GM12878 (cell line): ENCODE results near the gene EFCAB8. TPM values are rescaled to one million over a fixed set of nuclear protein-coding genes. Genes with fewer than 3 reads are reported as not detected.

Experiments
- ATAC-seq: fragments of 200-7000 bp; cut with Tn5 transposase; 3 replicates; pipeline ENCODE4 v1.9.1; 2020; ENCODE audit warnings: mild to moderate bottlenecking, moderate library complexity
- BruUV-seq: library from RNA; stranded (reverse); fragments of 400-500 nt; replicated peaks from 2 replicates; lab custom pipeline; 2021; lab: Mats Ljungman, UMichigan
- CTCF ChIA-PET: fragments of 300-600 bp; sonication (Branson Sonifier 250); formaldehyde crosslinking; extraction: SDS; loops from one replicate; lab custom pipeline; 2021; ENCODE audit warnings: inconsistent platforms; lab: Yijun Ruan, JAX
- POLR2A ChIA-PET: fragments of 350-600 bp; formaldehyde crosslinking; extraction: SDS; loops from one replicate; lab custom pipeline; 2021; ENCODE audit warnings: inconsistent platforms; lab: Charles Lee
- RAD21 ChIA-PET: fragments of 300-600 bp; sonication (Branson Sonifier 250); formaldehyde crosslinking; loops from one replicate; lab custom pipeline; 2023; ENCODE audit warnings: antibody characterized with exemption; ENCODE audit not compliant: unreplicated experiment; lab: Charles Lee
- SMC1A ChIA-PET: fragments of 300-600 bp; sonication (Branson Sonifier 250); formaldehyde crosslinking; loops from one replicate; lab custom pipeline; 2023; ENCODE audit not compliant: unreplicated experiment, uncharacterized antibody; lab: Charles Lee
- DNase-seq: peaks from one replicate; pipeline ENCODE4 v3.0.0-alpha.2; 2011; ENCODE audit warnings: low read depth, low spot score
- FAIRE-seq: peaks from 3 replicates; lab custom pipeline; 2011; peaks lifted over from hg19 to GRCh38; lab: Jason Lieb, UNC
- H2AFZ ChIP-seq: 2 replicates; pipeline ENCODE4 v1.6.0; 2011; ENCODE audit warnings: low read depth, low read length, control low read depth; ENCODE audit not compliant: control insufficient read depth
- H3K27ac ChIP-seq: 2 replicates; pipeline ENCODE4 v1.5.1; 2011; ENCODE audit warnings: control low read depth; ENCODE audit not compliant: control insufficient read depth, insufficient read depth
- H3K27me3 ChIP-seq, 2 experiments: replicated peaks in 1 of 2; 2 replicates each; pipeline versions ENCODE4 v1.6.0 to v1.6.1; 2011; ENCODE audit warnings: low read length in 1 of 2; ENCODE audit not compliant: control insufficient read depth in 2 of 2, insufficient read depth in 2 of 2
- H3K36me3 ChIP-seq, 2 experiments: 2 replicates each; pipeline ENCODE4 v1.5.1; 2011; ENCODE audit warnings: low read length in 1 of 2; ENCODE audit not compliant: control insufficient read depth in 2 of 2, insufficient read depth in 2 of 2
- H3K4me1 ChIP-seq: 2 replicates; pipeline ENCODE4 v1.6.1; 2011; ENCODE audit warnings: mild to moderate bottlenecking, low read length, moderate library complexity, mixed read lengths; ENCODE audit not compliant: control insufficient read depth, insufficient read depth
- H3K4me2 ChIP-seq: 2 replicates; pipeline ENCODE4 v1.6.0; 2011; ENCODE audit warnings: control low read depth; ENCODE audit not compliant: control insufficient read depth, insufficient read depth
- H3K4me3 ChIP-seq: fragments of 200-600 bp; sonication (generic); 2 replicates; pipeline ENCODE4 v1.5.1; 2016
- H3K79me2 ChIP-seq: 2 replicates; pipeline ENCODE4 v1.6.0; 2011; ENCODE audit warnings: low read length; ENCODE audit not compliant: control insufficient read depth, insufficient read depth
- H3K9ac ChIP-seq: 2 replicates; pipeline ENCODE4 v1.8.0; 2011; ENCODE audit warnings: low read length, control low read depth, mixed read lengths; ENCODE audit not compliant: control insufficient read depth, insufficient read depth
- H3K9me3 ChIP-seq: replicated peaks from 3 replicates; pipeline ENCODE4 v1.5.1; 2011; ENCODE audit warnings: mild to moderate bottlenecking, low read length; ENCODE audit not compliant: control insufficient read depth, insufficient read depth
- H4K20me1 ChIP-seq: 2 replicates; pipeline ENCODE4 v1.6.0; 2011; ENCODE audit not compliant: control insufficient read depth, insufficient read depth
- CHD1 ChIP-seq: IDR thresholded peaks from 2 replicates; pipeline ENCODE4 v1.6.1; 2012; ENCODE audit warnings: low read depth, low read length, improper control_type of control experiment
- FOXM1 ChIP-seq: IDR thresholded peaks from 2 replicates; pipeline ENCODE4 v1.6.1; 2012; ENCODE audit warnings: low read depth, mild to moderate bottlenecking, inconsistent platforms, low read length, moderate library complexity
- HDAC6 ChIP-seq: fragments of 200-600 bp; sonication (generic); IDR thresholded peaks from one replicate; pipeline ENCODE4 v1.8.0; 2017; ENCODE audit warnings: antibody characterized with exemption; ENCODE audit not compliant: unreplicated experiment
- NR2C2 ChIP-seq: IDR thresholded peaks from 2 replicates; pipeline ENCODE4 v1.6.1; 2011; ENCODE audit warnings: borderline replicate concordance, low read depth; ENCODE audit not compliant: control insufficient read depth, insufficient read length
- PML ChIP-seq: IDR thresholded peaks from 2 replicates; pipeline ENCODE4 v1.6.1; 2012; ENCODE audit warnings: low read length, inconsistent platforms
- RBBP5 ChIP-seq: fragments of 200-600 bp; sonication (generic); conservative IDR thresholded peaks from 2 replicates; pipeline ENCODE4 v1.6.1; 2016
- SMAD5 ChIP-seq: IDR thresholded peaks from 2 replicates; pipeline ENCODE4 v1.6.1; 2016; ENCODE audit warnings: antibody characterized with exemption, low read depth
- SPI1 ChIP-seq: IDR thresholded peaks from 2 replicates; pipeline ENCODE4 v1.6.1; 2011; ENCODE audit warnings: low read depth, mild to moderate bottlenecking, low read length, moderate library complexity, borderline replicate concordance; ENCODE audit not compliant: insufficient read depth
- STAT3 ChIP-seq: IDR thresholded peaks from 2 replicates; pipeline ENCODE4 v1.6.1; 2011; ENCODE audit warnings: low read depth, low read length, improper control_type of control experiment
- TCF12 ChIP-seq: IDR thresholded peaks from 2 replicates; pipeline ENCODE4 v1.6.1; 2011; ENCODE audit warnings: low read depth, mild to moderate bottlenecking, low read length
- TCF7 ChIP-seq: IDR thresholded peaks from 2 replicates; pipeline ENCODE4 v1.6.1; 2014; ENCODE audit warnings: antibody characterized with exemption, borderline replicate concordance
- YBX1 ChIP-seq: fragments of 450-650 bp; IDR thresholded peaks from 2 replicates; pipeline ENCODE4 v1.6.1; 2016; ENCODE audit warnings: antibody characterized with exemption
- WGBS: methylation state at CpG from one replicate; pipeline ENCODE4 v1.1.6; 2016; ENCODE audit warnings: low lambda C conversion rate; ENCODE audit not compliant: insufficient replicate concordance, insufficient coverage; ENCODE audit errors: missing lambda C conversion rate; 5-methylcytosine and 5-hydroxymethylcytosine counted together
- in situ Hi-C: fragments of 300-500 bp; cut with MboI; formaldehyde crosslinking; loops from 9 replicates; pipeline ENCODE4 v1.14.3; 2018; ENCODE audit warnings: mixed read lengths
- intact Hi-C: fragments of 100-400 bp; cut with micrococcal nuclease; formaldehyde crosslinking; loops from one replicate; pipeline ENCODE4 v1.14.2; 2022; ENCODE audit not compliant: unreplicated experiment
- polyA plus RNA-seq, 11 experiments: library from polyadenylated mRNA; depleted of rRNA in 4 of 11; unstranded in 6 of 11; stranded (reverse) in 5 of 11; fragments of >200 nt; fragmentation: Nextera tagmentation in 4 of 11; fragmentation: Illumina TruSeq in 1 of 11; extraction: Ambion mirVana in 4 of 11; extraction: Trizol in 1 of 11; gene quantifications; 1 replicate in 1 of 11; 2 replicates in 10 of 11; pipeline versions ENCODE4 v1.2.1 to v1.2.3, GENCODE V29; 2011 to 2016; ENCODE audit warnings: inconsistent platforms in 2 of 11, missing spikeins in 2 of 11, low read depth in 1 of 11
- total RNA-seq, 4 experiments: library from RNA; depleted of rRNA in 3 of 4; stranded (reverse); fragments of >200 nt in 3 of 4; fragmentation: Illumina TruSeq in 1 of 4; extraction: Trizol in 1 of 4; gene quantifications; 2 replicates each; pipeline versions ENCODE4 v1.2.1 to v1.2.3, GENCODE V29; 2013 to 2021

The EFCAB8 gene
- total and polyA plus RNA-seq, 10 of the 15 experiments (the other 5 are each of a cell fraction or from before 2014, with no cell fraction given): 0.04 to 0.18 (median 0.06) TPM; not detected in 4

DNA sequence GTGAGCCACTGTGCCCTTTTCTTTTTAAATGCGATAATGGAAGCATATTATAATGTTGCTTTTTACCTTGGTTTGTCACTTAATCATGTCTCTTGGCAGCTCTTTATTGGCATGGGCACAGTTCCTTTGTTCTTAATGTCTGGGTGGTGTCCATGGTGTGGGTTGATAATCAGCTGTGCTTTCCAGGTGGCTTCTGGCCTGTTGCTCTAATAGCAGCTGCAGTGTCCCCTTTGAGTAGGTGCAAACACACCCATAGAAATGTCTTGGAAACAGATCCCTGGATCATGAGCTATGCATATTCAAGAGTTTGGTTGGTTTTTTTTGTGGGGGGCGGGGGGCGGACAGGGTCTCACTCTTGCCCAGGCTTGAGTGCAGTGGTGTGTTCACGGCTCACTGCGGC is 29.9 kb downstream of the EFCAB8 start:
- intact Hi-C loops (no loop called here), in situ Hi-C loops (no loop called here)
- ChIA-PET POLR2A (no interaction called here), RAD21 (no interaction called here), SMC1A (no interaction called here), CTCF (interaction anchor here (2.3 kb wide), 1 partner anchor 99 kb away, joined by 13 read pairs; no protein-coding TSS in a partner anchor)
- Histone ChIP-seq H3K9me3 (no peaks in the 10 kb centered on the region), H3K4me1 (no peaks in the 10 kb centered on the region), H3K4me3 (no peak overlapping the region), H3K79me2 (no peaks in the 10 kb centered on the region), H3K27ac (no peak overlapping the region), H4K20me1 (no peaks in the 10 kb centered on the region), H3K36me3 (no peaks in the 10 kb centered on the region), H3K4me2 (no peak overlapping the region), H2AFZ (no peak overlapping the region), H3K27me3 (no peaks in the 10 kb centered on the region), H3K9ac (no peak overlapping the region)
- WGBS: 58% methylated on average over 5 of the region's 5 CpGs
- no TSS peak for BruUV-seq
- ATAC-seq (no peak), FAIRE-seq (no peak), DNase-seq (no peak)
- TF ChIP-seq PML (no peak), SPI1 (no peak), STAT3 (no peak), FOXM1 (no peak), TCF7 (no peak), NR2C2 (no peak)

DNA sequence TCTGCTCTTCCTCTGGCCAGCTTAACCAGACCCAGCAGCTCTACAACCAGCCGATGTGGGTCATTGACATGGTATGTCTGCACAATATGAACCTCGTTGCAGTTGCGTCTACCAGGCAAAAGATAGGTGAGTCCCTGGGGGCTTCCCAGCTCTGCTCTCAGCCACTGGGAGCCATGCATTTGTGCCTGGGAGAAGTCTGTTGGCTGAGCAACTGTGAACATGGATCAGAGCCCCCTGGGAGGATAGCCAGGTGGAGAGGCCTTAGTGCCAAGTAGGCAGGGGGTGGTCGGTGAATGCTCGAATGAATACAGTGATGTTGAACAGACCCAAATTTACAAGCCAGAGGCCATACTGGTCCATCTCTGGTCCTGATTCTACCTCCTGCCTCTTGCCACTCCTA is 30.6 kb downstream of the EFCAB8 start:
- ChIA-PET SMC1A (no interaction called here), CTCF (interaction anchor here (2.3 kb wide), 1 partner anchor 100 kb away, joined by 13 read pairs; no protein-coding TSS in a partner anchor)

More for the DNA sequence above, 30.6 kb downstream of the EFCAB8 start:
- Histone ChIP-seq H4K20me1 (no peaks in the 10 kb centered on the region), H3K79me2 (no peaks in the 10 kb centered on the region), H3K4me3 (no peak overlapping the region), H2AFZ (no peak overlapping the region), H3K27ac (no peak overlapping the region), H3K36me3 (no peaks in the 10 kb centered on the region), H3K27me3 (no peaks in the 10 kb centered on the region), H3K9me3 (no peaks in the 10 kb centered on the region), H3K4me2 (no peak overlapping the region), H3K4me1 (no peaks in the 10 kb centered on the region), H3K9ac (no peak overlapping the region)
- FAIRE-seq (no peak), DNase-seq (no peak), ATAC-seq (no peak)
- WGBS: 73% methylated on average over 5 of the region's 5 CpGs
- TF ChIP-seq TCF12: no peak
- TF ChIP-seq HDAC6: no peak
- no peak for TF ChIP-seq TCF7
- no peak for TF ChIP-seq SMAD5
- no peak for TF ChIP-seq CHD1
- no peak for TF ChIP-seq RBBP5
- no peak for TF ChIP-seq YBX1
- ChIA-PET RAD21 (no interaction called here), POLR2A (no interaction called here)
- in situ Hi-C loops (no loop called here), intact Hi-C loops (no loop called here)
- BruUV-seq: no TSS peak
